Osteocyte (in vitro differentiated cells): ENCODE results near the gene PPP1R12C. TPM values are rescaled to one million over a fixed set of nuclear protein-coding genes. Genes with fewer than 3 reads are reported as not detected.

ENCODE experiments used
- DNase-seq: peaks from one replicate; pipeline ENCODE4 v3.0.0; 2021; ENCODE audit warnings: mixed read lengths; ENCODE audit not compliant: unreplicated experiment; ENCODE audit errors: extremely low spot score
- H3K27ac Mint-ChIP-seq: one replicate; pipeline ENCODE4 v1.8.0; 2021; ENCODE audit warnings: mild to moderate bottlenecking, mixed read lengths; ENCODE audit not compliant: unreplicated experiment
- H3K27me3 Mint-ChIP-seq: one replicate; pipeline ENCODE4 v1.8.0; 2021; ENCODE audit warnings: mixed read lengths; ENCODE audit not compliant: unreplicated experiment
- H3K36me3 Mint-ChIP-seq: one replicate; pipeline ENCODE4 v1.8.0; 2021; ENCODE audit warnings: mixed read lengths; ENCODE audit not compliant: unreplicated experiment
- H3K4me1 Mint-ChIP-seq: one replicate; pipeline ENCODE4 v1.8.0; 2021; ENCODE audit warnings: mixed read lengths; ENCODE audit not compliant: unreplicated experiment
- H3K4me3 Mint-ChIP-seq: one replicate; pipeline ENCODE4 v1.8.0; 2021; ENCODE audit warnings: mild to moderate bottlenecking, moderate library complexity, mixed read lengths; ENCODE audit not compliant: unreplicated experiment
- H3K9me3 Mint-ChIP-seq: one replicate; pipeline ENCODE4 v1.8.0; 2021; ENCODE audit warnings: mixed read lengths; ENCODE audit not compliant: unreplicated experiment
- CTCF ChIP-seq: fragments of 200-600 bp; sonication (generic); IDR thresholded peaks from 2 replicates; pipeline ENCODE4 v1.5.0; 2021; ENCODE audit warnings: antibody characterized with exemption, mild to moderate bottlenecking, moderate library complexity
- total RNA-seq: library from RNA; stranded (reverse); gene quantifications from 2 replicates; pipeline ENCODE4 v1.2.1, GENCODE V29; 2021

PPP1R12C gene
- total RNA-seq, 1 donor from 2014 or later: 135 TPM

GRCh38 chr19:55118401-55118991 lies 1.1 kb upstream of the PPP1R12C start:
- DNase-seq: no peak
- Mint-ChIP-seq H3K4me1 (peaks cover 33% of the 10 kb centered on the region), H3K27me3 (peaks cover 11% of the 10 kb centered on the region), H3K36me3 (no peaks in the 10 kb centered on the region), H3K4me3 (peak overlapping the region; percentile 97), H3K27ac (peak overlapping the region; percentile 99), H3K9me3 (no peaks in the 10 kb centered on the region)
- TF ChIP-seq CTCF: no peak

GRCh38 chr19:55117663-55118391 lies 390 bp upstream of the PPP1R12C start:
- peak; percentile 10 for TF ChIP-seq CTCF
- no peaks in the 10 kb centered on the region for H3K36me3 Mint-ChIP-seq
- no peaks in the 10 kb centered on the region for H3K9me3 Mint-ChIP-seq
- peak; percentile 98 for DNase-seq
- H3K4me3 Mint-ChIP-seq: peak overlapping the region; percentile 97
- H3K4me1 Mint-ChIP-seq: peaks cover 39% of the 10 kb centered on the region
- peaks cover 4% of the 10 kb centered on the region for H3K27me3 Mint-ChIP-seq
- peak overlapping the region; percentile 99 for H3K27ac Mint-ChIP-seq

DNA sequence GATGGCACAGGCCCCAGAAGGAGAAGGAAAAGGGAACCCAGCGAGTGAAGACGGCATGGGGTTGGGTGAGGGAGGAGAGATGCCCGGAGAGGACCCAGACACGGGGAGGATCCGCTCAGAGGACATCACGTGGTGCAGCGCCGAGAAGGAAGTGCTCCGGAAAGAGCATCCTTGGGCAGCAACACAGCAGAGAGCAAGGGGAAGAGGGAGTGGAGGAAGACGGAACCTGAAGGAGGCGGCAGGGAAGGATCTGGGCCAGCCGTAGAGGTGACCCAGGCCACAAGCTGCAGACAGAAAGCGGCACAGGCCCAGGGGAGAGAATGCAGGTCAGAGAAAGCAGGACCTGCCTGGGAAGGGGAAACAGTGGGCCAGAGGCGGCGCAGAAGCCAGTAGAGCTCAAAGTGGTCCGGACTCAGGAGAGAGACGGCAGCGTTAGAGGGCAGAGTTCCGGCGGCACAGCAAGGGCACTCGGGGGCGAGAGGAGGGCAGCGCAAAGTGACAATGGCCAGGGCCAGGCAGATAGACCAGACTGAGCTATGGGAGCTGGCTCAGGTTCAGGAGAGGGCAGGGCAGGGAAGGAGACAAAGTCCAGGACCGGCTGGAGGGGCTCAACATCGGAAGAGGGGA lies 1.1 kb downstream of the PPP1R12C start:
- Mint-ChIP-seq H3K9me3 (no peaks in the 10 kb centered on the region), H3K27ac (peak overlapping the region; percentile 95), H3K36me3 (peaks cover 3% of the 10 kb centered on the region), H3K4me1 (peaks cover 40% of the 10 kb centered on the region), H3K27me3 (peaks cover 4% of the 10 kb centered on the region), H3K4me3 (peak overlapping the region; percentile 94)
- TF ChIP-seq CTCF: no peak
- no peak for DNase-seq

DNA sequence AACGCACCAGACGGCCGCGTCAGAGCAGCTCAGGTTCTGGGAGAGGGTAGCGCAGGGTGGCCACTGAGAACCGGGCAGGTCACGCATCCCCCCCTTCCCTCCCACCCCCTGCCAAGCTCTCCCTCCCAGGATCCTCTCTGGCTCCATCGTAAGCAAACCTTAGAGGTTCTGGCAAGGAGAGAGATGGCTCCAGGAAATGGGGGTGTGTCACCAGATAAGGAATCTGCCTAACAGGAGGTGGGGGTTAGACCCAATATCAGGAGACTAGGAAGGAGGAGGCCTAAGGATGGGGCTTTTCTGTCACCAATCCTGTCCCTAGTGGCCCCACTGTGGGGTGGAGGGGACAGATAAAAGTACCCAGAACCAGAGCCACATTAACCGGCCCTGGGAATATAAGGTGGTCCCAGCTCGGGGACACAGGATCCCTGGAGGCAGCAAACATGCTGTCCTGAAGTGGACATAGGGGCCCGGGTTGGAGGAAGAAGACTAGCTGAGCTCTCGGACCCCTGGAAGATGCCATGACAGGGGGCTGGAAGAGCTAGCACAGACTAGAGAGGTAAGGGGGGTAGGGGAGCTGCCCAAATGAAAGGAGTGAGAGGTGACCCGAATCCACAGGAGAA lies 1.9 kb downstream of the PPP1R12C start:
- no peak for TF ChIP-seq CTCF
- Mint-ChIP-seq H3K36me3 (peaks cover 4% of the 10 kb centered on the region), H3K27ac (peak overlapping the region; percentile 95), H3K27me3 (peaks cover 2% of the 10 kb centered on the region), H3K4me3 (peak overlapping the region; percentile 94), H3K4me1 (peaks cover 43% of the 10 kb centered on the region), H3K9me3 (no peaks in the 10 kb centered on the region)
- DNase-seq: no peak
